Left colon (tissue), 2 donors: ENCODE measurements around the gene DHX34. TPM values are rescaled to one million over a fixed set of nuclear protein-coding genes. Genes with fewer than 3 reads are reported as not detected.
"Not testable (repeated sequence)": the region's sequence is repeated elsewhere in the genome, so short reads cannot be mapped to it uniquely, and the experiment has no call there.

Source experiments
- ATAC-seq: fragments of 200-7000 bp; cut with Tn5 transposase; one replicate; pipeline ENCODE4 v1.9.1; 2020; ENCODE audit warnings: mild to moderate bottlenecking, moderate library complexity
- DNase-seq, 2 donors: peaks; one replicate each; pipeline ENCODE4 v3.0.0-alpha.2; 2020
- intact Hi-C, 2 donors: fragments of 100-400 bp; cut with DNase I in 1 of 2; cut with micrococcal nuclease in 1 of 2; formaldehyde crosslinking; loops; one replicate each; pipeline versions ENCODE4 v1.11.2 to v1.14.0; 2022; cut with DNase I, micrococcal nuclease
- total RNA-seq, 2 donors: library from RNA; stranded (reverse); fragmentation: NEBNext Ultra II Directional; extraction: Animal tissue kit (Norgen Biotek cat#: 25700); gene quantifications; one replicate each; pipeline ENCODE4 v1.2.1, GENCODE V29; 2021
- donor health status: DM: no; HTN: no; CAD: no.
- donor health status: DM: yes; HTN: yes; CAD: no.

Gene DHX34
- total RNA-seq, 2 donors from 2014 or later: 8.5 to 10.6 TPM

GRCh38 chr19:47356900-47357299, 7.8 kb downstream of the DHX34 start:
- DNase-seq: no peak
- ATAC-seq: no peak
- intact Hi-C loops: no loop called here

GRCh38 chr19:47357788-47358680, 8.9 kb downstream of the DHX34 start:
- ATAC-seq: no peak
- intact Hi-C loops: no loop called here
- DNase-seq: no peak

- ATAC-seq: no peak
Measured at GRCh38 chr19:47358936-47359335, 9.8 kb downstream of the DHX34 start.

GRCh38 chr19:47362321-47362720, 13.2 kb downstream of the DHX34 start:
- intact Hi-C loops: no loop called here
- ATAC-seq: no peak
- no peak for DNase-seq

More at GRCh38 chr19:47358936-47359335, 9.8 kb downstream of the DHX34 start:
- intact Hi-C loops: no loop called here
- no peak for DNase-seq

GRCh38 chr19:47363758-47364531, 14.8 kb downstream of the DHX34 start:
- DNase-seq (no peak), ATAC-seq (peak; percentile 37)
- intact Hi-C loops: no loop called here

- DNase-seq, ATAC-seq, intact Hi-C loops: not testable (repeated sequence)
Measured at GRCh38 chr19:47365455-47365854, 16.3 kb downstream of the DHX34 start.

GRCh38 chr19:47370045-47370611, 21.0 kb downstream of the DHX34 start:
- DNase-seq (no peak), ATAC-seq (no peak)
- intact Hi-C loops: no loop called here

- intact Hi-C loops: no loop called here
- no peak for DNase-seq
- no peak for ATAC-seq
Measured at GRCh38 chr19:47371261-47371660, 22.1 kb downstream of the DHX34 start.

GRCh38 chr19:47372603-47373002, 23.5 kb downstream of the DHX34 start:
- no peak for DNase-seq
- ATAC-seq: no peak
- intact Hi-C loops: no loop called here

GRCh38 chr19:47373246-47374240, 24.4 kb downstream of the DHX34 start:
- intact Hi-C loops: no loop called here
- ATAC-seq (no peak), DNase-seq (no peak)

- intact Hi-C loops: no loop called here
- DNase-seq (no peak), ATAC-seq (no peak)
Measured at GRCh38 chr19:47374876-47375693, 26.0 kb downstream of the DHX34 start.

GRCh38 chr19:47375694-47376588, 26.8 kb downstream of the DHX34 start:
- intact Hi-C loops: no loop called here
- ATAC-seq (no peak), DNase-seq (no peak)

GRCh38 chr19:47376589-47377144, 27.6 kb downstream of the DHX34 start:
- no peak for DNase-seq
- ATAC-seq: no peak
- intact Hi-C loops: no loop called here

GRCh38 chr19:47377208-47377701, 28.1 kb downstream of the DHX34 start:
- ATAC-seq (no peak), DNase-seq (no peak)
- intact Hi-C loops: no loop called here

GRCh38 chr19:47377801-47378200, 28.7 kb downstream of the DHX34 start:
- intact Hi-C loops: no loop called here

GRCh38 chr19:47378246-47378645, 29.1 kb downstream of the DHX34 start:
- intact Hi-C loops: no loop called here
- no peak for DNase-seq
- ATAC-seq: no peak

More at GRCh38 chr19:47377801-47378200, 28.7 kb downstream of the DHX34 start:
- DNase-seq (no peak), ATAC-seq (no peak)
